Stimulated activated naive CD8-positive, alpha-beta T cell treated with anti-CD3 and anti-CD28 coated beads, Interleukin-15, Interleukin-2, amounts not matched to agents 100 ng/mL and 50 ng/mL, for 24 hours (primary cell): Measurements from ENCODE around the gene CHRM5.
"Not testable (repeated sequence)": the region's sequence is repeated elsewhere in the genome, so short reads cannot be mapped to it uniquely, and the experiment has no call there.

Experiments used
- H3K27ac Mint-ChIP-seq: one replicate; pipeline ENCODE4 v1.8.0; 2021; ENCODE audit warnings: mild to moderate bottlenecking, mixed read lengths
- H3K27me3 Mint-ChIP-seq: one replicate; pipeline ENCODE4 v1.8.0; 2021; ENCODE audit warnings: mixed read lengths
- H3K36me3 Mint-ChIP-seq: one replicate; pipeline ENCODE4 v1.8.0; 2021; ENCODE audit warnings: low read depth, mixed read lengths
- H3K4me1 Mint-ChIP-seq: one replicate; pipeline ENCODE4 v1.8.0; 2021; ENCODE audit warnings: low read depth, mixed read lengths
- H3K4me3 Mint-ChIP-seq: one replicate; pipeline ENCODE4 v1.8.0; 2021; ENCODE audit warnings: mild to moderate bottlenecking, mixed read lengths
- H3K9me3 Mint-ChIP-seq: one replicate; pipeline ENCODE4 v1.8.0; 2021; ENCODE audit warnings: mixed read lengths

Gene CHRM5

DNA sequence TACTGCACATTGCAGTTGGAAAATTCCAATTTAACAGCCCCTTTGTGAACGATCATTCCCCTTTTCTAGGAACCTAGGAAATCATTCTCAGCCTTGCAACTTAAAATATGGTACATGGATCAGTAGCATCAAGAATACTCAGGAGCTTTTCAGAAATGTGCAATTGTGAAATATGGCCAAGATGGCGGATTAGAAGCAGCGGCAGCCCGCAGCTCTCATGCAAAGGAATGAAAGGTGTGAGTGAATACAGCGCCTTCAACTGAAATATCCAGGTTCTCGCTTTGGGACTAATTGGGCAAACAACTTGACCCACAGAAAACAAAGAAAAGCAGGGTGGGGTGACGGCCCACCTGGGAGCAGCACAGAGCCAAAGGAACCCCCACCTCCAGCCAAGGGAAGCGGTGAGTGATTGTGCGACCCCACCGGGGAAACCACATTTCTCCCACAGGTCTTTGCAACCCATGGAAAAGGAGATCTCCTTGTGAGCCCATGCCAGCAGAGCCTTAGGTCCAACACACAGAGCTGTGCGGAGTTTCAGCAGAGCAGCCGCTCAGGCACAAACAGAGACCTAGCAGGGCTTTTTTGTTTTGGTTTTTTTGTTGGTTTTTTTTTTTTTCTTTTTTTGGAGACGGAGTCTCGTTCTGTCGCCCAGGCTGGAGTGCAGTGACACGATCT is 78.3 kb downstream of the CHRM5 start:
- Mint-ChIP-seq H3K9me3 (peaks cover 22% of the 10 kb centered on the region), H3K4me3 (no peak overlapping the region), H3K27me3 (no peaks in the 10 kb centered on the region), H3K27ac (no peak overlapping the region), H3K36me3 (peaks cover 20% of the 10 kb centered on the region), H3K4me1 (peaks cover 7% of the 10 kb centered on the region)

DNA sequence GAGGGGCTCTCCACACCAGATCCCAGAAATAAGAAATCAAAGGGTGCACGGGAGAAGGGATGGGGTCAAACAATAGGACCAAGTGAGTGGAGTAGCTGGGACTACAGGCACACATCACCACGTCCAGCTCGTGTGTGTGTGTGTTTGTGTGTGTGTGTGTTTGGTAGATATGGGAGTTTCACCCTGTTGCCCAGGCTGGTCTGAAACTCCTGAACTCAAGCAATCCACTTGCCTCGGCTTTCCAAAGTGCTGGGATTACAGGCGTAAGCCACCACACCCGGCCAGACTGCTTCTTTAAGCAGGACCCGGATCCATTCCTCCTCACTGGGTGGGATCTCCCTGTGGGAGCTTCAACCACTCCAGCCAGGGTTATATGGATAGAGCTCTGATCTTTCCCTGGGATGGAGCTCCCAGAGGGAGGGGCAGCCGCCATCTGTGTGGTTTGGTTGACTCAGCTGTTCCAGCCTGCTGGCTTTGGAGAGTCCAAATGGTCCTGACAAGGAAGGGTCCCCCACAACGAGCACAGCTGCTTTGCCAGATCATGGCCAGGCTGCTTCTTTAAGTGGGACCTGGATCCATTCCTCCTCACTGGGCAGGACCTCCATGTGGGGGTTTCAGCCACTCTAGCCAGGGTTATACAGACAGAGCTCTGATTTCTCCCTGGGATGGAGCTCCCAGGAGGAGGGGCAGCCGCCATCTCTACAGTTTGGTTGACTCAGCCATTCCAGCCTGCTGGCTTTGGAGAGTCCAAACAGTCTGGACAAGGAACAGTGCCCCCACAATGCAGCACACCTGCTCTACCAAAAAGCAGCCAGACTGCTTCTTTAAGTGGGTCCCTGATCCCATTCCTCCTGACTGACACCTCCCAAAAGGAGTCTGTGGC is 79.8 kb downstream of the CHRM5 start:
- Mint-ChIP-seq H3K4me3 (no peak overlapping the region), H3K36me3 (peaks cover 22% of the 10 kb centered on the region), H3K9me3 (peaks cover 23% of the 10 kb centered on the region), H3K27ac (no peak overlapping the region), H3K4me1 (peaks cover 7% of the 10 kb centered on the region), H3K27me3 (no peaks in the 10 kb centered on the region)

DNA sequence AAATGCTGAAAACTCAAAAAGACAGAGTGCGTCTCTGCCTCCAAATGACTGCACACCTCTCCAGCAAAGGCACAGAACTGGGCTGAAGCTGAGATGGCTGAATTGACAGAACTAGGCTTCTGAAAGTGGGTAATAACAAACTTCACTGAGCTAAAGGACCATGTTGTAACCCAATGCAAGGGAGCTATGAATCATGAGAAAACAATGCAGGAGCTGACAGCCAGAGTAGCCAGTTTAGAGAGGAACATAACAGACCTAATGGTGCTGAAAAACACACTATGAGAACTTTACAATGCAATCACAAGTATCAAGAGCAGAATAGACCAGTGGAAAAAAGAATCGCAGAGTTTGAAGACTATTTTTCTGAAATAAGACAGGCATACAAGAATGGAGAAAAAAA is 80.8 kb downstream of the CHRM5 start:
- Mint-ChIP-seq H3K27me3 (no peaks in the 10 kb centered on the region), H3K27ac (no peak overlapping the region), H3K36me3 (peaks cover 22% of the 10 kb centered on the region), H3K4me1 (peaks cover 1% of the 10 kb centered on the region), H3K9me3 (peaks cover 23% of the 10 kb centered on the region), H3K4me3 (no peak overlapping the region)

DNA sequence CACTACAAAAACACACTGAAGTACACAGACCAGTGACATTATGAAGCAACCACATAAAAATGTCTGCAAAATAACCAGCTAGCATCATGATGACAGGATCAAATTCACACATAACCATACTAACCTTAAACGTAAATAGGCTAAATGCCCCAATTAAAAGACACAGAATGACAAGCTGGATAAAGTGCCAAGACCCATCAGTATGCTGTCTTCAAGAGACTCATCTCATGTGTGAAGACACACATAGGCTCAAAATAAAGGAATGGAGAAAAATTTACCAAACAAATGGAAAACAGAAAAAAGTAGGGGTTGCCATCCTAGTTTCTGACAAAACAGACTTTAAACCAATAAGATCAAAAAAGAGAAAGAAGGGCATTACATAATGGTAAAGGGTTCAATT is 82.1 kb downstream of the CHRM5 start:
- not testable (repeated sequence) for H3K27me3 Mint-ChIP-seq, H3K4me1 Mint-ChIP-seq, H3K27ac Mint-ChIP-seq, H3K4me3 Mint-ChIP-seq
- H3K36me3 Mint-ChIP-seq = peaks cover 22% of the 10 kb centered on the region
- H3K9me3 Mint-ChIP-seq = peaks cover 23% of the 10 kb centered on the region

DNA sequence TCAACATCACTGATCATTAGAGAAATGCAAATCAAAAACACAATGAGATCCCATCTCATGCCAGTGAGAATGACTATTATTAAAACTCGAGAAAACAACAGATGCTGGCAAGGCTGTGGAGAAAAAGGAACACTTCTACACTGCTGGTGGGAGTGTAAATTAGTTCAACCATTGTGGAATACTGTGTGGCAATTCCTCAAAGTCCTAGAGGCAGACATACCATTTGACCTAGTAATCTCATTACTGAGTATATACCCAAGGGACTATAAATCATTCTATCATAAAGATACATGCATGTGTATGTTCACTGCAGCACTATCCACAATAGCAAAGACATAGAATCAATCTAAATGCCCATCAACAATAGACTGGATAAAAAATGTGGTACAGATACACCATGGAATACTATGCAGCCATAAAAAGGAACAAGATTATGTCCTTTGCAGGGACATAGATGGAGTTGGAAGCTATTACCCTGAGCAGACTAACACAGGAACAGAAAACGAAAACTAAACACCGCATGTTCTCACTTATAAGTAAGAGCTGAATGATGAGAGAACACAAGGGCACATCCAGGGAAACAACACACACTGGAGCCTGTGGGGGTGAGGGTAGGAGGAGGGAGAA is 85.9 kb downstream of the CHRM5 start:
- no peaks in the 10 kb centered on the region for H3K27me3 Mint-ChIP-seq
- no peak overlapping the region for H3K27ac Mint-ChIP-seq
- no peaks in the 10 kb centered on the region for H3K4me1 Mint-ChIP-seq
- H3K36me3 Mint-ChIP-seq = peaks cover 20% of the 10 kb centered on the region
- H3K9me3 Mint-ChIP-seq = peaks cover 21% of the 10 kb centered on the region
- no peak overlapping the region for H3K4me3 Mint-ChIP-seq

DNA sequence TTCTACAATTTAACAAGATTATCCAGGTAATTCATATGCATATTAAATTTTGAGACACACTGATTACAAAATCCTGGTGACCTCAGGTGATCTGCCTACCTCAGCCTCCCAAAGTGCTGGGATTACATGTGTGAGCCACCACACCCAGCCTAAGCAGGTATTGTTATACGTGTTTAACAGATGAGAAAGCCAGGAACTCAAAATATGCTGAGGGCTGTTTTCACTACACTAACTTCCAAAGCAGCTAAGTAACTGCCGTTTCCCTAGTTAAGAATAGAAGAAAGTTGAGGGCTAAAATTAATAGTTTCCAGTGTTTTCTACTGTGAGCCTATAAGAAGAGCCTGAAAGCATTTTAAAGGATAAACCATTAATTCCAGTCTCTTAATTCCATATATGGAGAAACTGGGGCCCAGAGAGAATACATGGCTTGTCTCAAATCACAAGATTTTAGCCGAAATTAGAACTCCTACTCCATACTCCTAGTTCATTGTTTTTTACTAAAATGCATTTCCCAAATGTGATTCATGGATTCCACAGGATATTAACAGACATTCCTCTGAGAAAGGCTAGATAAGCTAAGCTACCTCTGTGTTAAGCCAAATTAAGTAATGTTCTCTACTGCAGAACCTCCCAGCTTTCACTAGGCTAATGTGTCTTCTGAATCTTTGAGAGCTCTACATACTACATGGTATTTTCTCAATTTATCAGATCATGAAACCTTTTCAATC is 87.7 kb downstream of the CHRM5 start:
- peaks cover 7% of the 10 kb centered on the region for H3K36me3 Mint-ChIP-seq
- H3K27me3 Mint-ChIP-seq = no peaks in the 10 kb centered on the region

DNA sequence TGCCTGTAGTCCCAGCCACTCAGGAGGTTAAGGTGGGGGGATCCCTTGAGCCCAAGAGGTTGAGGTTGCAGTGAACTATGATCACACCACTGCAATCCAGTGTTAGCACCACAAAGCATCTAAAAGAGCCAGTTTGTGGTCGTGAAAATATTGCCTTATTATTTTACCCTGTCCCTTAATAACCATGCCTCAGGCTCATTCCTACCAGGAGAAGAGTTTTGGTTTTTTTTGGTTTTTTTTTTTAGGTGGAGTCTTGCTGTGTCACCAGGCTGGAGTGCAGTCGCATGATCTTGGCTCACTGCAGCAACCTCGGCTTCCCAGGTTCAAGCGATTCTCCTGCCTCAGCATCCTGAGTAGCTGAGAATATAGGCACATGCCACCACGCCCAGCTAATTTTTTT is 88.6 kb downstream of the CHRM5 start:
- no peaks in the 10 kb centered on the region for H3K4me1 Mint-ChIP-seq
- H3K36me3 Mint-ChIP-seq = no peaks in the 10 kb centered on the region
- H3K27me3 Mint-ChIP-seq = no peaks in the 10 kb centered on the region
- no peak overlapping the region for H3K27ac Mint-ChIP-seq
- no peaks in the 10 kb centered on the region for H3K9me3 Mint-ChIP-seq
- H3K4me3 Mint-ChIP-seq = no peak overlapping the region

More for the DNA sequence above, 87.7 kb downstream of the CHRM5 start:
- no peak overlapping the region for H3K27ac Mint-ChIP-seq
- no peak overlapping the region for H3K4me3 Mint-ChIP-seq
- no peaks in the 10 kb centered on the region for H3K4me1 Mint-ChIP-seq
- H3K9me3 Mint-ChIP-seq = peaks cover 7% of the 10 kb centered on the region

DNA sequence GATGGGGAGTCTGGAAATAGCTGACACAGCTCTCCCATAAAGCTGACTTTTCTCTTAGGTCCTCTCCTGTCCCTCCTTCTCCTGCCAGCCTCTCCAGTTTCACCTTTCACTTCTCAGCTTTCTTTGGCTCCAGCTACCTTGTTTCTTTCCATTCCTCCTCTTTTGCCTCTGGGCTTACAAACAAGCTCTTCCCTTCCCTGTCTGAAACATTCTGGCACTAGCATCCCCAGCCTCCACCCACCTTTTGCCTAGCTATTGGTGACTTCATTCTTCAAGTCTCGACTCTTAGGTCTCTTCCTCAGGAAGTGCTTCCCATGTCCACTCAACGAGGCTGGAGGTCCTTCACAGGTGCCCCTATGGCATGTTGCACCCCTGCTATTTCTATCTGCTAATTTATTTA is 91.2 kb downstream of the CHRM5 start:
- Mint-ChIP-seq H3K9me3 (no peaks in the 10 kb centered on the region), H3K27ac (no peak overlapping the region), H3K4me1 (no peaks in the 10 kb centered on the region), H3K4me3 (no peak overlapping the region), H3K36me3 (no peaks in the 10 kb centered on the region), H3K27me3 (no peaks in the 10 kb centered on the region)

DNA sequence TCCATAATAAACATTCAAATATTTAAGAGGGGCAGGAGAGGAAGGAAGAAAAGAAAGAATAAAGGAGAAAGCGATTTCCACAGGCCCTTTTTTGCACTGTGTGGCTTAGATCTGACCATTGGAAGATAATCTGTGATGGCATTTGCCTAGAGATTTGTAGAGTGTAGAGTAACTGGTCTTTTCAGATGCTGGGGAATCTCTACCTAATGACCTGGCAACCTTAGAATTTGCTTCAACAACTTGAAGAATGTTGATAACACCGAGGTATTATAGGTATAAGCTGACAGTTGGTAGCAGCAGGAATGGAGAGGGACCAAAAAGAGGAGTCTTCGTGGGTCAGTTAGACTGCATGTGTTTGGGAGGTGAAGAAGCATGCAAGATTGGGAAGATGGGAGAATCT is 91.6 kb downstream of the CHRM5 start:
- H3K4me1 Mint-ChIP-seq = no peaks in the 10 kb centered on the region
- H3K36me3 Mint-ChIP-seq = no peaks in the 10 kb centered on the region
- no peaks in the 10 kb centered on the region for H3K27me3 Mint-ChIP-seq
- H3K9me3 Mint-ChIP-seq = no peaks in the 10 kb centered on the region
- no peak overlapping the region for H3K27ac Mint-ChIP-seq
- H3K4me3 Mint-ChIP-seq = no peak overlapping the region

DNA sequence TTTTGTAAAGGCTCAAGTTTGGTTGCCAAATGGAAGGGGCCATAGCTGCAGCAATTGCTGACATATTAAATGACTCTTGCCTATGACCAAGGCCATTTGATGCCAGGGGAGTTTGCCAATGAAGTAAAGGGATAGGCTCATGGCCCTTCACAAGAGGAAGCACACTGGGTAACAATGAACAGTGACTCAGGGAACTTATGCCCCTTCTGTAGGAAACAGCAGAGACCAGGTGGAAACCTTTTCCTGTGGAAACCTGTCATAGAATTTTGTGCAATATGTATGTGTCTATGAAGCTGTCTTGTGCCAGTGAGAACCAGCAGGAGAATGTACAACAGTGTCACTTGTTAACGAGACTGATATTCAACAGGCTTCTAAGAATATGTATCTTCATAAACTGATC is 96.1 kb downstream of the CHRM5 start:
- Mint-ChIP-seq H3K4me3 (no peak overlapping the region), H3K36me3 (no peaks in the 10 kb centered on the region), H3K27me3 (no peaks in the 10 kb centered on the region), H3K27ac (no peak overlapping the region), H3K9me3 (no peaks in the 10 kb centered on the region), H3K4me1 (no peaks in the 10 kb centered on the region)

DNA sequence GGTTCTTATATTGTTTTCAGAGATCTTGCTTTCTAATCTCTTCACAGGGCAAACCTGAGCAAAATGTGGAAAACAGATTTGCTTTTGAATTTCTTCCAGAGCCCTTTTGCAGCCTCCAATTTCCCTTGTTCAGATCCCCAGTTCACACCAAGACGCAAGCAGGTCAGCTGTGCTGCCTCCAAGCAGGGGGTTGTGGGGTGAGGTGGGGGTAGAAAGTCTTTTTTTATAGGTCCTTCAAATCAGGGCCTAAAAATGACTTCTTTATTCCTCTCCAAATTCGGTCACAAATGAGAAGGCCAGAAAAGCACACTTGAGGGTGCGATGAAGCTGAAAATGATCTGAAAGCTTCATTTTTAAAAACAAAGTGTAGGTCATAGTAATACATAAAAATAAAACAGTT is 97.0 kb downstream of the CHRM5 start:
- Mint-ChIP-seq H3K4me3 (no peak overlapping the region), H3K4me1 (no peaks in the 10 kb centered on the region), H3K27me3 (no peaks in the 10 kb centered on the region), H3K9me3 (no peaks in the 10 kb centered on the region), H3K36me3 (no peaks in the 10 kb centered on the region), H3K27ac (no peak overlapping the region)

DNA sequence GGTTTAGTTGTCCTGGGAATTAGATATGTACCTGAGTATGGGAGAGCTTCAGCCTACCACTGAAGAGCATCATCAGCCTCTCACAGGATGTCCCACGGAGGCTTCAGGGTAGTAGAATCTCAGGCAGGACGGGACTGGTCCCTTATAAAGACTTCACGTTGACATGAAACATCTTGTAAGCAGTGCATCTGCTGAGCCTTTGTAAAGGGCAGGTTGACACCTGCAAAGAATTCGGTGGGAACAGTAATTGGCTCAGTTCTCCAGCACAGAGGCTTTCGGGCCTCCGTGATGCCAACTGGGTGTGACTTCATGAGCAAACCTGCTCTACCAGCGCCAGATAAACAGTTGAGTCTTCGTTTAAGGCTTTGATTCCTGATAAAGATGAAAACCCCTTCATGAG is 97.6 kb downstream of the CHRM5 start:
- no peaks in the 10 kb centered on the region for H3K36me3 Mint-ChIP-seq
- H3K9me3 Mint-ChIP-seq = no peaks in the 10 kb centered on the region
- H3K27ac Mint-ChIP-seq = no peak overlapping the region
- H3K4me3 Mint-ChIP-seq = no peak overlapping the region
- no peaks in the 10 kb centered on the region for H3K27me3 Mint-ChIP-seq
- no peaks in the 10 kb centered on the region for H3K4me1 Mint-ChIP-seq

DNA sequence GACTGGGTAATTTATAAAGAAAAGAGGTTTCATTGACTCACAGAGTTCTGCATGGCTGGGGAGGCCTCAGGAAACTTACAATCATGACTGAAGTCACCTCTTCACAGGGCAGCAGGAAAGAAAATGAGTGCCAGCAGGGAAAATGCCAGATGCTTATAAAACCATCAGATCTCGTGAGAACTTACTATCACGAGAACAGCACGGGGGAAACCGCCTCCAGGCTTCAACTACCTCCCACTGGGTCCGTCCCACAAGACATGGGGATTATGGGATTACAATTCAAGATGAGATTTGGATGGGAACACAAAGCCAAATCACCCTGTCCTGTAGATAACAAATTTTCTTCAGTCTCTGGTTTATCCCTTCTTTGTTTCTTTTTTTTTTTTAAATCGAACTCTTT is 101.7 kb downstream of the CHRM5 start:
- Mint-ChIP-seq H3K4me1 (no peaks in the 10 kb centered on the region), H3K27me3 (no peaks in the 10 kb centered on the region), H3K36me3 (peaks cover 4% of the 10 kb centered on the region), H3K27ac (no peak overlapping the region), H3K9me3 (no peaks in the 10 kb centered on the region), H3K4me3 (no peak overlapping the region)

DNA sequence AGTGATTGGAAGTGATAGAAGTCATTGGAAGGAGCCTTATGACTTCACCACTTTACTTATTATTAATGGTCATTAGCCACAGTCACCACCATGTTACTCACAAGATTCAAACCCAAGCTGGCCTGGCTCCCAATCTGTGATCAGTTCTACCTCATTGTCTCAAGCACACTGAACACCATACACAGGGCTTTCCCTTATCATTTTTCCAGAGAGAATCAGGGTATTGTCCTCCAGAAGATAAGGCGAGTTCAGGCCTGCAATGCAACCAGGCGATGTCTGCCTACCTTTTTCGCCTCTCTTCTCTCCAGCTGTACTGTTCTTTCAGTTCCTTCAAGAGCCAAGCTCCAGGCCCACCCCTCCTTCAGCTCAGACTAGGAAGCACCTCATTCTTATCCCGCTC is 108.5 kb downstream of the CHRM5 start:
- Mint-ChIP-seq H3K36me3 (peaks cover 4% of the 10 kb centered on the region), H3K4me1 (no peaks in the 10 kb centered on the region), H3K27me3 (no peaks in the 10 kb centered on the region), H3K27ac (no peak overlapping the region), H3K9me3 (no peaks in the 10 kb centered on the region), H3K4me3 (no peak overlapping the region)

DNA sequence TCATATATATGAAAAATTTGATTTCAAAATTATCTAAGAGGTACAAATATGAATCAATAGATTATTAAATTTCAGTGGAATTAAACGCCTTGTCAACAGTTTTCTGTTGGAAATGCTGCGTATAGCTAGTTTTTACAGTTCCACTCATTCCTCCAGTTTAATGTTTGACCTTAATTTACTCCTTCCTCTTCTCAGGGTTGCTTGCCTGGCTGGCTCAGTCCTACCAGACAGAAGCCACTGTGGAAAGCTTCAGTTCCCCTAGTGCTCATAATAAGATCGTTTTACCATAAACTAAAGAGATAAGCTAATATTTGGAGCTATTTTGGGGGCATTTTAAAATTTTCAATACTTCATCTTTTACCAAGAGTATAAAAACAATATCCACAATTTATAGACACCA is 110.6 kb downstream of the CHRM5 start:
- no peak overlapping the region for H3K27ac Mint-ChIP-seq
- H3K4me3 Mint-ChIP-seq = no peak overlapping the region
- H3K4me1 Mint-ChIP-seq = no peaks in the 10 kb centered on the region
- no peaks in the 10 kb centered on the region for H3K9me3 Mint-ChIP-seq
- H3K36me3 Mint-ChIP-seq = peaks cover 10% of the 10 kb centered on the region
- H3K27me3 Mint-ChIP-seq = no peaks in the 10 kb centered on the region
